Brain pericyte (primary cell): ENCODE results near the gene WDR5.

ENCODE experiments used
- DNase-seq: peaks from one replicate; pipeline ENCODE4 v3.0.0-alpha.2; 2012; ENCODE audit warnings: low read depth, low spot score

The WDR5 gene

GRCh38 chr9:134158242-134158641 is 22.4 kb downstream of the WDR5 start:
- no peak for DNase-seq

- no peak for DNase-seq
Observed at GRCh38 chr9:134158753-134159392, 23.0 kb downstream of the WDR5 start.

- DNase-seq: no peak
Observed at GRCh38 chr9:134159566-134160245, 23.8 kb downstream of the WDR5 start.

GRCh38 chr9:134161647-134162046 is 25.8 kb downstream of the WDR5 start:
- DNase-seq: no peak

- no peak for DNase-seq
Observed at GRCh38 chr9:134162212-134162775, 26.4 kb downstream of the WDR5 start.

GRCh38 chr9:134162926-134163370 is 27.1 kb downstream of the WDR5 start:
- no peak for DNase-seq

GRCh38 chr9:134163371-134164196 is 27.7 kb downstream of the WDR5 start:
- DNase-seq: no peak

GRCh38 chr9:134164879-134165278 is 29.0 kb downstream of the WDR5 start:
- no peak for DNase-seq

GRCh38 chr9:134165357-134166315 is 29.8 kb downstream of the WDR5 start:
- DNase-seq: no peak

- DNase-seq: no peak
Observed at GRCh38 chr9:134166374-134166773, 30.5 kb downstream of the WDR5 start.

- DNase-seq: no peak
Observed at GRCh38 chr9:134167530-134167931, 31.6 kb downstream of the WDR5 start.

- no peak for DNase-seq
Observed at GRCh38 chr9:134168757-134169550, 33.1 kb downstream of the WDR5 start.

GRCh38 chr9:134169724-134170401 is 34.0 kb downstream of the WDR5 start:
- no peak for DNase-seq

- DNase-seq: no peak
Observed at GRCh38 chr9:134170532-134171315, 34.8 kb downstream of the WDR5 start.

- DNase-seq: no peak
Observed at GRCh38 chr9:134171316-134172197, 35.7 kb downstream of the WDR5 start.

- no peak for DNase-seq
Observed at GRCh38 chr9:134172198-134173126, 36.6 kb downstream of the WDR5 start.
